ENCODE results near the gene ENO1.
A peak's percentile ranks its signal among the peaks of the same experiment; 100 is the strongest.

ENO1 gene

DNA sequence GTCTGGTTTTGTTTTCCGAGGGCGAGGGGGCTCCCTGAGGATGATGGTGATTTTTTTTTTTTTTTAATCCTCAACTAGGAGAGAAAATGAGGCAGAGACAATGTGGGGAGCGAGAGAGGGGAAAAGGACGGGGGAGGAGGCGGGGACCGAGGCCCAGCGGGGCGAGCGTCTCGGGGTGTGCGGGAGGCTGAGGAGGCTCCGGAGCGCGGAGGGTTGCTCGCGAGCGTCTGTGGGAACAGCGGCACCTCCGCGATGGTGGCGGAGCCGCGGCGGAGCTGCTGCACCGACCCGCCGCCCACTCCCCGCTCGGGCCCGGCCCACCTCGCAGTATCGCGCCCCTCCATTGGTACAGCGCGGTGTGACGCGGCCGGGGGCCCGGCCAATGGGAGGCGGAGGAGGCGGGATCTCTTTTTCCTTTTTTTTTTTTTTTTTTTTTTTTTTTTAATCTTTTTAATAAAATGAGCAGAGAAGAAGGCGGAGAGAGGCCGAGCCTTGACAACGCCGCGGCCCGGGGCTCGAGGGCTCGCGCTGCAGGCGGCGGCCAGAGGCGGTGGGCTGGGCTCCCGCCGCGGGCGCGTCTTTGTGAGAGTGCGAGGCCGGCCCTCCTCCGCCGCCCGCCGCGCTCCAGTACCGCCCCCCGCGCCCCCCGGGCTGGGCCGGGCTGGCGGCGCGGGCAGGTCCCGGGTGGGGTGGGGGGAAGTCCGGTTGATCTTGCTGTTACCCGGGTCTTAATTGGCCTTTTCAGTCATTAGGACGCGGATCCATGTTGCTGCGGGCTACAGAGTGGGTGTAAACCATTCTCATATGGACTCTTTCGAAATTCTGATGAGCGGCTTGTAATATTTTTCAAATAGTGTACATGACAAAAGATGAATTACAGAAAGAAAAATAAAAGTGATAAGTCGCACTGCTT lies 60.8 kb downstream of the ENO1 start, which contains the start of gene RERE (continued):
- TF ChIP-seq, protein P1, sequence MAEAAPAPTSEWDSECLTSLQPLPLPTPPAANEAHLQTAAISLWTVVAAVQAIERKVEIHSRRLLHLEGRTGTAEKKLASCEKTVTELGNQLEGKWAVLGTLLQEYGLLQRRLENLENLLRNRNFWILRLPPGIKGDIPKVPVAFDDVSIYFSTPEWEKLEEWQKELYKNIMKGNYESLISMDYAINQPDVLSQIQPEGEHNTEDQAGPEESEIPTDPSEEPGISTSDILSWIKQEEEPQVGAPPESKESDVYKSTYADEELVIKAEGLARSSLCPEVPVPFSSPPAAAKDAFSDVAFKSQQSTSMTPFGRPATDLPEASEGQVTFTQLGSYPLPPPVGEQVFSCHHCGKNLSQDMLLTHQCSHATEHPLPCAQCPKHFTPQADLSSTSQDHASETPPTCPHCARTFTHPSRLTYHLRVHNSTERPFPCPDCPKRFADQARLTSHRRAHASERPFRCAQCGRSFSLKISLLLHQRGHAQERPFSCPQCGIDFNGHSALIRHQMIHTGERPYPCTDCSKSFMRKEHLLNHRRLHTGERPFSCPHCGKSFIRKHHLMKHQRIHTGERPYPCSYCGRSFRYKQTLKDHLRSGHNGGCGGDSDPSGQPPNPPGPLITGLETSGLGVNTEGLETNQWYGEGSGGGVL (tag by site-specific recombination; IDR thresholded peaks at IDR 0.05), result peak; percentile 27; the same call in 1 of the 2 replicates
- no peak for TF ChIP-seq ZNF23 (tag by site-specific recombination; IDR thresholded peaks at IDR 0.05; ENCODE audit: borderline replicate concordance)
- TF ChIP-seq ZNF548 (tag by site-specific recombination; IDR thresholded peaks at IDR 0.05), result no peak
- TF ChIP-seq, protein P2, sequence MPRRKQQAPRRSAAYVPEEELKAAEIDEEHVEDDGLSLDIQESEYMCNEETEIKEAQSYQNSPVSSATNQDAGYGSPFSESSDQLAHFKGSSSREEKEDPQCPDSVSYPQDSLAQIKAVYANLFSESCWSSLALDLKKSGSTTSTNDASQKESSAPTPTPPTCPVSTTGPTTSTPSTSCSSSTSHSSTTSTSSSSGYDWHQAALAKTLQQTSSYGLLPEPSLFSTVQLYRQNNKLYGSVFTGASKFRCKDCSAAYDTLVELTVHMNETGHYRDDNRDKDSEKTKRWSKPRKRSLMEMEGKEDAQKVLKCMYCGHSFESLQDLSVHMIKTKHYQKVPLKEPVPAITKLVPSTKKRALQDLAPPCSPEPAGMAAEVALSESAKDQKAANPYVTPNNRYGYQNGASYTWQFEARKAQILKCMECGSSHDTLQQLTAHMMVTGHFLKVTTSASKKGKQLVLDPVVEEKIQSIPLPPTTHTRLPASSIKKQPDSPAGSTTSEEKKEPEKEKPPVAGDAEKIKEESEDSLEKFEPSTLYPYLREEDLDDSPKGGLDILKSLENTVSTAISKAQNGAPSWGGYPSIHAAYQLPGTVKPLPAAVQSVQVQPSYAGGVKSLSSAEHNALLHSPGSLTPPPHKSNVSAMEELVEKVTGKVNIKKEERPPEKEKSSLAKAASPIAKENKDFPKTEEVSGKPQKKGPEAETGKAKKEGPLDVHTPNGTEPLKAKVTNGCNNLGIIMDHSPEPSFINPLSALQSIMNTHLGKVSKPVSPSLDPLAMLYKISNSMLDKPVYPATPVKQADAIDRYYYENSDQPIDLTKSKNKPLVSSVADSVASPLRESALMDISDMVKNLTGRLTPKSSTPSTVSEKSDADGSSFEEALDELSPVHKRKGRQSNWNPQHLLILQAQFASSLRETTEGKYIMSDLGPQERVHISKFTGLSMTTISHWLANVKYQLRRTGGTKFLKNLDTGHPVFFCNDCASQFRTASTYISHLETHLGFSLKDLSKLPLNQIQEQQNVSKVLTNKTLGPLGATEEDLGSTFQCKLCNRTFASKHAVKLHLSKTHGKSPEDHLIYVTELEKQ (tag by site-specific recombination; IDR thresholded peaks at IDR 0.05; ENCODE audit: borderline replicate concordance), result no peak
- TF ChIP-seq, protein P3, sequence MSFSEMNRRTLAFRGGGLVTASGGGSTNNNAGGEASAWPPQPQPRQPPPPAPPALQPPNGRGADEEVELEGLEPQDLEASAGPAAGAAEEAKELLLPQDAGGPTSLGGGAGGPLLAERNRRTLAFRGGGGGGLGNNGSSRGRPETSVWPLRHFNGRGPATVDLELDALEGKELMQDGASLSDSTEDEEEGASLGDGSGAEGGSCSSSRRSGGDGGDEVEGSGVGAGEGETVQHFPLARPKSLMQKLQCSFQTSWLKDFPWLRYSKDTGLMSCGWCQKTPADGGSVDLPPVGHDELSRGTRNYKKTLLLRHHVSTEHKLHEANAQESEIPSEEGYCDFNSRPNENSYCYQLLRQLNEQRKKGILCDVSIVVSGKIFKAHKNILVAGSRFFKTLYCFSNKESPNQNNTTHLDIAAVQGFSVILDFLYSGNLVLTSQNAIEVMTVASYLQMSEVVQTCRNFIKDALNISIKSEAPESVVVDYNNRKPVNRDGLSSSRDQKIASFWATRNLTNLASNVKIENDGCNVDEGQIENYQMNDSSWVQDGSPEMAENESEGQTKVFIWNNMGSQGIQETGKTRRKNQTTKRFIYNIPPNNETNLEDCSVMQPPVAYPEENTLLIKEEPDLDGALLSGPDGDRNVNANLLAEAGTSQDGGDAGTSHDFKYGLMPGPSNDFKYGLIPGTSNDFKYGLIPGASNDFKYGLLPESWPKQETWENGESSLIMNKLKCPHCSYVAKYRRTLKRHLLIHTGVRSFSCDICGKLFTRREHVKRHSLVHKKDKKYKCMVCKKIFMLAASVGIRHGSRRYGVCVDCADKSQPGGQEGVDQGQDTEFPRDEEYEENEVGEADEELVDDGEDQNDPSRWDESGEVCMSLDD (tag by site-specific recombination; IDR thresholded peaks at IDR 0.05), result peak; percentile 72; the same call in 1 of the 2 replicates
- no peak for TF ChIP-seq ZNF585B (tag by site-specific recombination; IDR thresholded peaks at IDR 0.05)
- TF ChIP-seq YY1 (tag by site-specific recombination; IDR thresholded peaks at IDR 0.05), result peak; percentile 32; the same call in 1 of the 2 replicates
- TF ChIP-seq ZNF658 (tag by site-specific recombination; IDR thresholded peaks at IDR 0.05), result no peak
- TF ChIP-seq, protein P4, sequence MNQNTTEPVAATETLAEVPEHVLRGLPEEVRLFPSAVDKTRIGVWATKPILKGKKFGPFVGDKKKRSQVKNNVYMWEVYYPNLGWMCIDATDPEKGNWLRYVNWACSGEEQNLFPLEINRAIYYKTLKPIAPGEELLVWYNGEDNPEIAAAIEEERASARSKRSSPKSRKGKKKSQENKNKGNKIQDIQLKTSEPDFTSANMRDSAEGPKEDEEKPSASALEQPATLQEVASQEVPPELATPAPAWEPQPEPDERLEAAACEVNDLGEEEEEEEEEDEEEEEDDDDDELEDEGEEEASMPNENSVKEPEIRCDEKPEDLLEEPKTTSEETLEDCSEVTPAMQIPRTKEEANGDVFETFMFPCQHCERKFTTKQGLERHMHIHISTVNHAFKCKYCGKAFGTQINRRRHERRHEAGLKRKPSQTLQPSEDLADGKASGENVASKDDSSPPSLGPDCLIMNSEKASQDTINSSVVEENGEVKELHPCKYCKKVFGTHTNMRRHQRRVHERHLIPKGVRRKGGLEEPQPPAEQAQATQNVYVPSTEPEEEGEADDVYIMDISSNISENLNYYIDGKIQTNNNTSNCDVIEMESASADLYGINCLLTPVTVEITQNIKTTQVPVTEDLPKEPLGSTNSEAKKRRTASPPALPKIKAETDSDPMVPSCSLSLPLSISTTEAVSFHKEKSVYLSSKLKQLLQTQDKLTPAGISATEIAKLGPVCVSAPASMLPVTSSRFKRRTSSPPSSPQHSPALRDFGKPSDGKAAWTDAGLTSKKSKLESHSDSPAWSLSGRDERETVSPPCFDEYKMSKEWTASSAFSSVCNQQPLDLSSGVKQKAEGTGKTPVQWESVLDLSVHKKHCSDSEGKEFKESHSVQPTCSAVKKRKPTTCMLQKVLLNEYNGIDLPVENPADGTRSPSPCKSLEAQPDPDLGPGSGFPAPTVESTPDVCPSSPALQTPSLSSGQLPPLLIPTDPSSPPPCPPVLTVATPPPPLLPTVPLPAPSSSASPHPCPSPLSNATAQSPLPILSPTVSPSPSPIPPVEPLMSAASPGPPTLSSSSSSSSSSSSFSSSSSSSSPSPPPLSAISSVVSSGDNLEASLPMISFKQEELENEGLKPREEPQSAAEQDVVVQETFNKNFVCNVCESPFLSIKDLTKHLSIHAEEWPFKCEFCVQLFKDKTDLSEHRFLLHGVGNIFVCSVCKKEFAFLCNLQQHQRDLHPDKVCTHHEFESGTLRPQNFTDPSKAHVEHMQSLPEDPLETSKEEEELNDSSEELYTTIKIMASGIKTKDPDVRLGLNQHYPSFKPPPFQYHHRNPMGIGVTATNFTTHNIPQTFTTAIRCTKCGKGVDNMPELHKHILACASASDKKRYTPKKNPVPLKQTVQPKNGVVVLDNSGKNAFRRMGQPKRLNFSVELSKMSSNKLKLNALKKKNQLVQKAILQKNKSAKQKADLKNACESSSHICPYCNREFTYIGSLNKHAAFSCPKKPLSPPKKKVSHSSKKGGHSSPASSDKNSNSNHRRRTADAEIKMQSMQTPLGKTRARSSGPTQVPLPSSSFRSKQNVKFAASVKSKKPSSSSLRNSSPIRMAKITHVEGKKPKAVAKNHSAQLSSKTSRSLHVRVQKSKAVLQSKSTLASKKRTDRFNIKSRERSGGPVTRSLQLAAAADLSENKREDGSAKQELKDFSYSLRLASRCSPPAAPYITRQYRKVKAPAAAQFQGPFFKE (tag by site-specific recombination; IDR thresholded peaks at IDR 0.05; ENCODE audit: borderline replicate concordance), result no peak
- no peak for TF ChIP-seq ZNF558 (tag by site-specific recombination; IDR thresholded peaks at IDR 0.05)
- TF ChIP-seq ZEB2 (tag by site-specific recombination; IDR thresholded peaks at IDR 0.05), result peak; percentile 74
- TF ChIP-seq, protein P5, sequence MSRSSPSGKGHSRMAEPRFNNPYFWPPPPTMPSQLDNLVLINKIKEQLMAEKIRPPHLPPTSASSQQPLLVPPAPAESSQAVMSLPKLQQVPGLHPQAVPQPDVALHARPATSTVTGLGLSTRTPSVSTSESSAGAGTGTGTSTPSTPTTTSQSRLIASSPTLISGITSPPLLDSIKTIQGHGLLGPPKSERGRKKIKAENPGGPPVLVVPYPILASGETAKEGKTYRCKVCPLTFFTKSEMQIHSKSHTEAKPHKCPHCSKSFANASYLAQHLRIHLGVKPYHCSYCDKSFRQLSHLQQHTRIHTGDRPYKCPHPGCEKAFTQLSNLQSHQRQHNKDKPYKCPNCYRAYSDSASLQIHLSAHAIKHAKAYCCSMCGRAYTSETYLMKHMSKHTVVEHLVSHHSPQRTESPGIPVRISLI (tag by site-specific recombination; IDR thresholded peaks at IDR 0.05), result peak; percentile 88
- peak; percentile 46; the same call in 1 of the 2 replicates for TF ChIP-seq ZNF677 (tag by site-specific recombination; IDR thresholded peaks at IDR 0.05)
- peak; percentile 81; the same call in 1 of the 2 replicates for TF ChIP-seq ZNF501 (tag by site-specific recombination; IDR thresholded peaks at IDR 0.05)
- TF ChIP-seq SALL2 (tag by site-specific recombination; IDR thresholded peaks at IDR 0.05; ENCODE audit: borderline replicate concordance), result no peak
- no peak for TF ChIP-seq ZNF768 (tag by site-specific recombination; IDR thresholded peaks at IDR 0.05)
- TF ChIP-seq, protein P6, sequence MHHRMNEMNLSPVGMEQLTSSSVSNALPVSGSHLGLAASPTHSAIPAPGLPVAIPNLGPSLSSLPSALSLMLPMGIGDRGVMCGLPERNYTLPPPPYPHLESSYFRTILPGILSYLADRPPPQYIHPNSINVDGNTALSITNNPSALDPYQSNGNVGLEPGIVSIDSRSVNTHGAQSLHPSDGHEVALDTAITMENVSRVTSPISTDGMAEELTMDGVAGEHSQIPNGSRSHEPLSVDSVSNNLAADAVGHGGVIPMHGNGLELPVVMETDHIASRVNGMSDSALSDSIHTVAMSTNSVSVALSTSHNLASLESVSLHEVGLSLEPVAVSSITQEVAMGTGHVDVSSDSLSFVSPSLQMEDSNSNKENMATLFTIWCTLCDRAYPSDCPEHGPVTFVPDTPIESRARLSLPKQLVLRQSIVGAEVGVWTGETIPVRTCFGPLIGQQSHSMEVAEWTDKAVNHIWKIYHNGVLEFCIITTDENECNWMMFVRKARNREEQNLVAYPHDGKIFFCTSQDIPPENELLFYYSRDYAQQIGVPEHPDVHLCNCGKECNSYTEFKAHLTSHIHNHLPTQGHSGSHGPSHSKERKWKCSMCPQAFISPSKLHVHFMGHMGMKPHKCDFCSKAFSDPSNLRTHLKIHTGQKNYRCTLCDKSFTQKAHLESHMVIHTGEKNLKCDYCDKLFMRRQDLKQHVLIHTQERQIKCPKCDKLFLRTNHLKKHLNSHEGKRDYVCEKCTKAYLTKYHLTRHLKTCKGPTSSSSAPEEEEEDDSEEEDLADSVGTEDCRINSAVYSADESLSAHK (tag by site-specific recombination; IDR thresholded peaks at IDR 0.05), result 0 out of 2 replicates have a peak, but pooled peaks have one; percentile 16
